Tibial nerve (tissue), 4 donors: Measurements from ENCODE around the gene CRYBG1. TPM values are rescaled to one million over a fixed set of nuclear protein-coding genes. Genes with fewer than 3 reads are reported as not detected.

Source experiments
- DNase-seq, 2 donors: peaks; one replicate each; pipeline ENCODE4 v3.0.0-alpha.2; 2019; ENCODE audit warnings: low spot score in 2 of 2
- H3K27ac ChIP-seq, 4 donors: fragments of 200-600 bp; sonication (generic) in 3 of 4; one replicate each; pipeline ENCODE4 v1.5.1; 2017 to 2019; ENCODE audit warnings: mild to moderate bottlenecking in 1 of 4
- H3K27me3 ChIP-seq, 2 donors: fragments of 200-600 bp; sonication (generic) in 1 of 2; one replicate each; pipeline versions ENCODE4 v1.5.1 to v1.6.0; 2017 to 2019
- H3K36me3 ChIP-seq, 3 donors: fragments of 200-600 bp; sonication (generic); one replicate each; pipeline ENCODE4 v1.5.1; 2018 to 2019
- H3K4me1 ChIP-seq, 4 donors: fragments of 200-600 bp; sonication (generic) in 3 of 4; one replicate each; pipeline ENCODE4 v1.5.1; 2017 to 2019
- H3K4me3 ChIP-seq, 4 donors: fragments of 200-600 bp; sonication (generic) in 3 of 4; one replicate each; pipeline ENCODE4 v1.5.1; 2017 to 2019; ENCODE audit warnings: mild to moderate bottlenecking in 1 of 4, moderate library complexity in 1 of 4
- H3K9me3 ChIP-seq, 4 donors: fragments of 200-600 bp; sonication (generic) in 3 of 4; one replicate each; pipeline ENCODE4 v1.5.1; 2017 to 2019
- EP300 ChIP-seq, 2 donors: sonication (generic); formaldehyde crosslinking; IDR thresholded peaks; one replicate each; pipeline ENCODE4 v1.6.1; 2017; ENCODE audit warnings: antibody characterized with exemption in 2 of 2, mild to moderate bottlenecking in 1 of 2
- POLR2A ChIP-seq, 2 donors: fragments of 450-650 bp; IDR thresholded peaks; one replicate each; pipeline ENCODE4 v1.6.1; 2017; ENCODE audit warnings: antibody characterized with exemption in 2 of 2, mild to moderate bottlenecking in 2 of 2, moderate library complexity in 2 of 2
- WGBS, 2 donors: methylation state at CpG; one replicate each; pipeline ENCODE4 v1.1.5; 2018; 5-methylcytosine and 5-hydroxymethylcytosine counted together
- total RNA-seq, 4 donors: library from RNA; depleted of rRNA; stranded (reverse); fragments of >200 nt; gene quantifications; one replicate each; pipeline ENCODE4 v1.1.0, GENCODE V29; 2016
- TF ChIP-seq, protein P1 (sequence below), 5 experiments: fragments of 200-600 bp in 3 of 5; fragments of 450-650 bp in 2 of 5; sonication (generic) in 3 of 5; IDR thresholded peaks; one replicate each; pipeline ENCODE4 v1.5.1; 2016 to 2019; ENCODE audit warnings: antibody characterized with exemption in 5 of 5, mild to moderate bottlenecking in 3 of 5, moderate library complexity in 2 of 5

The CRYBG1 gene
- total RNA-seq, 4 donors from 2014 or later: 5.9 to 15.3 (median 8.1) TPM

DNA sequence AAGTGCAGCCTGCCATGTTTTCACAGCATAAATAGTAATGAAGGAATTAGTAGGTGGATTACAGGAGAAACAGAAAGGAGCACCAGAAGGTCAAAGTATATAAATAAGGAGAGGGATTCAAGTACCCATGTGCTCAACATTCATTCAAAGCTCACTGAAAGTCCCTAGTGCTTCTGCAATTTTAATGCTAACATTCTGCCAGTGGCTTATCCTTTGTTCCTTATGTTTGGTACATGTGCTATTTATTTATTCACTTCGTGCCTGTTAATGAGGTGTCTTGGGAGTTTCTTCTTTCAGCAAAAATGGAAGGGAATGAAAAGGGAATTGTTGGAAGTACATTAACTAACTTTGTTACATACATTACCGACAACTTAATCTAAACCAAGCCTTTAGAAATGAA is 105.7 kb downstream of the CRYBG1 start:
- H3K4me3 ChIP-seq: no peak overlapping the region
- no peak for DNase-seq
- WGBS, 2 donors: 44 to 60% methylated on average over 2 of the region's 2 CpGs
- no peaks in the 10 kb centered on the region for H3K9me3 ChIP-seq
- no peak overlapping the region for H3K27ac ChIP-seq
- H3K27me3 ChIP-seq: no peaks in the 10 kb centered on the region
- H3K4me1 ChIP-seq: no peaks in the 10 kb centered on the region
- H3K36me3 ChIP-seq: no peaks in the 10 kb centered on the region
- TF ChIP-seq, protein P1, sequence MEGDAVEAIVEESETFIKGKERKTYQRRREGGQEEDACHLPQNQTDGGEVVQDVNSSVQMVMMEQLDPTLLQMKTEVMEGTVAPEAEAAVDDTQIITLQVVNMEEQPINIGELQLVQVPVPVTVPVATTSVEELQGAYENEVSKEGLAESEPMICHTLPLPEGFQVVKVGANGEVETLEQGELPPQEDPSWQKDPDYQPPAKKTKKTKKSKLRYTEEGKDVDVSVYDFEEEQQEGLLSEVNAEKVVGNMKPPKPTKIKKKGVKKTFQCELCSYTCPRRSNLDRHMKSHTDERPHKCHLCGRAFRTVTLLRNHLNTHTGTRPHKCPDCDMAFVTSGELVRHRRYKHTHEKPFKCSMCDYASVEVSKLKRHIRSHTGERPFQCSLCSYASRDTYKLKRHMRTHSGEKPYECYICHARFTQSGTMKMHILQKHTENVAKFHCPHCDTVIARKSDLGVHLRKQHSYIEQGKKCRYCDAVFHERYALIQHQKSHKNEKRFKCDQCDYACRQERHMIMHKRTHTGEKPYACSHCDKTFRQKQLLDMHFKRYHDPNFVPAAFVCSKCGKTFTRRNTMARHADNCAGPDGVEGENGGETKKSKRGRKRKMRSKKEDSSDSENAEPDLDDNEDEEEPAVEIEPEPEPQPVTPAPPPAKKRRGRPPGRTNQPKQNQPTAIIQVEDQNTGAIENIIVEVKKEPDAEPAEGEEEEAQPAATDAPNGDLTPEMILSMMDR (IDR thresholded peaks at IDR 0.05): no peak
- TF ChIP-seq EP300 (IDR thresholded peaks at IDR 0.05): no peak

DNA sequence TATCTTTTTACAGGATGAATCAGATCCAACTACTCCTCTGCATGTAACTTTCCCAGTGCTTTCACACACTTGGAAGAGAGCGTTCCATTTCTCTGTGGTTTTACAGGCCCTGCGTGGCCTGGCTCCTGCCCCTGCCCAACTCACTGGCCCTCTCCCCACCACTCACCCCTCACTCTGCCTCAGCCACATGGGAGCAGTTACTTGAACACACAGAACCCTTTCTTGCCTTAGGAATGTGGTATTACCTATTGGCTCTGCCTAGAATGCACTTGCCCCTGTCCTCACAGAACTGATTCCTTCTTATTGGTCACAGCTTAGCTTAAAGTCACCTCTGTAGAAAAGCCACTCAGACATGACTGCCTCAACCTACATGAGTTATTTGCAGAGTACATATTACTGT is 108.4 kb downstream of the CRYBG1 start:
- no peaks in the 10 kb centered on the region for H3K9me3 ChIP-seq
- H3K36me3 ChIP-seq: no peaks in the 10 kb centered on the region
- 63 to 69% methylated on average over 2 of the region's 2 CpGs for WGBS, 2 donors
- no peaks in the 10 kb centered on the region for H3K27me3 ChIP-seq
- DNase-seq: no peak
- TF ChIP-seq EP300 (IDR thresholded peaks at IDR 0.05): no peak
- TF ChIP-seq POLR2A (IDR thresholded peaks at IDR 0.05): no peak
- TF ChIP-seq, protein P1 (IDR thresholded peaks at IDR 0.05): no peak
- H3K27ac ChIP-seq: no peak overlapping the region
- no peak overlapping the region for H3K4me3 ChIP-seq
- no peaks in the 10 kb centered on the region for H3K4me1 ChIP-seq

DNA sequence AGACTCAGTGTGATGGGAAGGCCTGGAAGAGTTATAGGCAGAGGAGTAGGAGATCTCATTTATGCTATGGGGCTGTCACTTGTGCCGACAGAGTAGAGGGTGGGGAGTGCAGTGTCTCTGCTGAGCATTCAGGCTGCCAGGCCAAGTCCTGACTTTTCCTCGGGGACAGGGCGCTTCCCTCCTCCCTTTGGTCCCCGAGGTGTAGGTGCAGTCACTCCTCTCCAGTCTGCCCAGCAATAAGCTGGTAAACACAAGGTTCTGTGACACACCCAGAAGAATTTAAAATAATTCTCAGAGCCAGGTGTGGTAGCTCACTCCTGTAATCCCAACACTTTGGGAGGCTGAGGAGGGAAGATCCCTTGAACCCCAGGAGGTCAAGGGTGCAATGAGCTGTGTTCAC is 109.4 kb downstream of the CRYBG1 start:
- H3K27ac ChIP-seq: no peak overlapping the region
- H3K36me3 ChIP-seq: no peaks in the 10 kb centered on the region
- H3K27me3 ChIP-seq: no peaks in the 10 kb centered on the region
- DNase-seq: no peak
- no peaks in the 10 kb centered on the region for H3K4me1 ChIP-seq
- WGBS, 2 donors: 72 to 80% methylated on average over 4 of the region's 4 CpGs
- TF ChIP-seq, protein P1 (IDR thresholded peaks at IDR 0.05): no peak
- TF ChIP-seq POLR2A (IDR thresholded peaks at IDR 0.05): no peak
- no peak for TF ChIP-seq EP300 (IDR thresholded peaks at IDR 0.05)
- no peaks in the 10 kb centered on the region for H3K9me3 ChIP-seq
- no peak overlapping the region for H3K4me3 ChIP-seq

DNA sequence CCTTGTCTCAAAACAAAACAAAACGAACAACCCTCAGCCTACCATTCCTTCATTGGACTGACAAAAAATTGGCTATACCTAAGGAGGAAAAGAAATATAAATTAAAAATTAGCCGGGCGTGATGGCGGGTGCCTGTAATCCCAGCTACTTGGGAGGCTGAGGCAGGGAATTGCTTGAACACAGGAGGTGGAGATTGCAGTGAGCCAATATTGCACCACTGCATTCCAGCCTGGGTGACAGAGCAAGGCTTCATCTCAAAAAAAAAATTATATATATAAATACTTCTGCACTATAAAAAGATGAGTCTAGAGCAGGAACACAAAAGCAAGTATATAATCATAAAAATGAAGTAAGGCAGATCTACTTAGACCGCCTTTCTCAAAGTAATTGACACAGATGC is 109.8 kb downstream of the CRYBG1 start:
- H3K27me3 ChIP-seq: no peaks in the 10 kb centered on the region
- TF ChIP-seq POLR2A (IDR thresholded peaks at IDR 0.05): no peak
- TF ChIP-seq, protein P1 (IDR thresholded peaks at IDR 0.05): no peak
- TF ChIP-seq EP300 (IDR thresholded peaks at IDR 0.05): no peak
- WGBS, 2 donors: 82 to 85% methylated on average over 5 of the region's 5 CpGs
- H3K4me3 ChIP-seq: no peak overlapping the region
- no peaks in the 10 kb centered on the region for H3K9me3 ChIP-seq
- no peak for DNase-seq
- no peaks in the 10 kb centered on the region for H3K4me1 ChIP-seq
- no peaks in the 10 kb centered on the region for H3K36me3 ChIP-seq
- no peak overlapping the region for H3K27ac ChIP-seq

DNA sequence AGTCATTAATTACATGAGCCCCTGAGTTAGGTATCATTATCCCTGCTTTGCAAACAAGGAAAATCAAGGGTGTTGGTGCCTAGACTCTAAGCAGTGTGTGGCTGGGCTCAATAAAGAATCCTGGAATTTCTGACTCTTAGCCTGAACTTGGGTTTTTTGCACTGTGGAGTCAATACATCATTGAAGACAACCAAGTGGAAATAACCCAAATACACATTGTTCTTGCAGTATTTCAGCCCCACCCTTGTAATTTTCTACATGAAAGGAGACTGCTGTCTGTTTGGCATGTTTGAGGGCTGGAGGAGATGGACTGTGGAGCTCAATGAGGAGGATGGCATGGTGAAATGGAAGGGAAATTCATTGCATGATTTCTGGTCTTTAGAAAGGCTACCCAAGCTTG is 110.3 kb downstream of the CRYBG1 start:
- no peaks in the 10 kb centered on the region for H3K27me3 ChIP-seq
- H3K27ac ChIP-seq: no peak overlapping the region
- no peaks in the 10 kb centered on the region for H3K36me3 ChIP-seq

More for the DNA sequence above, 110.3 kb downstream of the CRYBG1 start:
- TF ChIP-seq, protein P1 (IDR thresholded peaks at IDR 0.05): no peak
- TF ChIP-seq POLR2A (IDR thresholded peaks at IDR 0.05) (no peak), EP300 (IDR thresholded peaks at IDR 0.05) (no peak)
- Histone ChIP-seq H3K4me3 (no peak overlapping the region), H3K9me3 (no peaks in the 10 kb centered on the region), H3K4me1 (no peaks in the 10 kb centered on the region)
- DNase-seq: no peak
